ENCODE results near the gene PIGM.

Gene PIGM

GRCh38 chr1:159986531-159986930 is 45.3 kb downstream of the PIGM start:
- no peak for DNase-seq

DNA sequence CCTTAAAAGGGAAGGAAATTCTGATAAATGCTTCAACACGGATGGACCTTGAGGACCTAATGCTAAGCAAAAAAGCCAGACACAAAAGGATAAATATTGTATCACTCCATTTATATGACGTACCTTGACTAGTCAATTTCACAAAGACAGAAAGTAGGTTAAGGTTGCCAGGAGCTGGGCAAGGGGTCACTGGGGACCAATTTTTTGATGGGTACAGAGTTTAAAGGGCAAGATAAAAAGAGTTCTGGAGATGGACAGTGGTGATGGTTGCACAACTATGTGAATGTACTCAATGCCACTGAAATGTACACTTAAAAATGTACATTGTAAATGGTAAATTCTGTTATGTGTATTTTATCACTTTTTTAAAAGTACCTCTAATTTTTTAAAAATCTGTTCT is 45.7 kb downstream of the PIGM start:
- no peak for DNase-seq

- no peak for DNase-seq
Measured at GRCh38 chr1:159985473-159985872, 46.3 kb downstream of the PIGM start.

- DNase-seq, result no peak
Measured at GRCh38 chr1:159983681-159984080, 48.1 kb downstream of the PIGM start.

- no peak for DNase-seq
Measured at GRCh38 chr1:159982280-159982679, 49.5 kb downstream of the PIGM start.

DNA sequence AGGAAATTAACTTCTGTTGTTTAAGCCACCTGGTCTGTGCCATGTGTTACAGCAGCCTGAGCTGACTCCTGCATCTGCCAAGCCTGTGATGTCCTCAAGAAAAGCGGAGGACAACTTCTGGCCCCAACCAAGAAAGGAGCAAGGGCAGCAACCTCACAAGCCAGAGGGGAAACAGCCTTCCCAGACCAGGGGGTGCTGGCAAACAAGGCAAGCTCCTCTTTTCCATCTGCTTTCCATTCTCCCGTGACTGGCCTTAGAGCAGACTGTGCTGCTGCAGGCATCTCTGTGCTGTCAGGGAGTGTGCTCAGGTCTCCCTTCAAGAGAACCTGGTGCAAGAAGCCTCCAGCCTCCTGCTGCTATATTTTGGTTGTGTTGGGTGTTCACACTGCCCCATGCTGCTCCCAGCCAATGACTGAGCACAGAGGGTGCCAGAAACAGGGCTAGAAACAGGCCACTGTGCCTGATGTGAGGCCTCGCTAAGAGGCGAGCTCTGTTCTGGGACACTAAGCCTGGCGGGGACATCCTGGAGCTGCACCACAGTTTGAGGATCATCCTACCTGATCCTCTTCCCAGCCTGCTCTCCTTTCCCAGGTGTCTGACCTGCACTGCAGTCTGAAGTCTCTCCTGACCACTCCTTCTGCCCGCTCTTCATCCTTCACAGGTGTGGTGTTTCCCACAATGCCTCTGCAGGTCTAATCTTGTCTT is 50.3 kb downstream of the PIGM start:
- DNase-seq, result no peak

- no peak for DNase-seq
Measured at GRCh38 chr1:159980786-159981185, 51.0 kb downstream of the PIGM start.

DNA sequence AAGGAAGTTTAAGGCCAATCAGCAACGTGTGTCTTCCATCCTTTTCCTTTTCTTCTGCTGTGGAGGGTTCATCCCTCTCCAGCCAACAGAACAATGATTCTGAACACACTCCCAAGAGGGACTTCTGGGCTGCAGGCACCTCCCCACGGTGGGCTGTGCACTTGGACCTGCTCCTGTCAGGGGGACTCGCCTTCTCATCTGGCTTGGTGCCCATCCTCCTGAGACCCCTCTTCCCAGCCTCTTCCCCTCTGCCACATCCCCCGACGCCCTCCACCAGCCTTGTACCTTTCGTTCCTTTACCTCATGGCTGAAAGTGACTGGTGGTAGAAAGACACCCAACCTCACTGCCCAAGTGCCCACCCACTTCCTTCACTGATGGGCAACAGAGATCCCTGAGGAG is 51.7 kb downstream of the PIGM start:
- no peak for DNase-seq

DNA sequence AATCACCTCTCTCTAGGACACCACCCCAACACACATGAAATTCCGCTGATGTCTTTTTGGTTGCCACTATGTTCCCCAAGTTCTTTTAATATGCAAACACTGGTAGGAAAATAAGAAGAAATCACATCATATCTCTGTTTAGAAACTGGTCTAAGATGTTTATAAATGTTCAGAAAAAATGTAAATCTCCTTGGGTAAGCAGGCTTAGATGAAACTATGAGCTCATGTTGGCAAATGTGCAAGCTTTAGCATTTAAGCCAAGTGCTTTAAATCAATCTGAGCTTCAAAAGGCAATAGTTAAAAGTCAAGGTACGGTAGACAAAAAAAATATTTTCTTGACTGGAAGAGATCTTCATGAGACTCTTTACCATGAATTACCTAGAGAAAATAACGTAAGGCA is 52.5 kb downstream of the PIGM start:
- no peak for DNase-seq

DNA sequence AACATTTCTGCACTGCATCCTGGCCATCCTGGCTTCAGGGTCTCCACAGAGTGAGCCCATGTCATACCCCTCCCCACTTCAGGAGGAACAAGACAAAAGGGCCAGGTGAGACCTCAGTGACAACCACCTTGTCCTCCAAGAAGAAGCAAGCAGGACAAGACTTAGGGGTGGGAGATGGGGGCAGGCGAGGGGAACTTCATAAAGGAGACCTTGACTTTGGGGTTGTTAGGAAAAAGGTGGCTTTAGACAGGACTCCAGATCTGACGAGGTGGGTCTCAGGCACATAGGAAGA is 53.7 kb downstream of the PIGM start:
- DNase-seq, result no peak

DNA sequence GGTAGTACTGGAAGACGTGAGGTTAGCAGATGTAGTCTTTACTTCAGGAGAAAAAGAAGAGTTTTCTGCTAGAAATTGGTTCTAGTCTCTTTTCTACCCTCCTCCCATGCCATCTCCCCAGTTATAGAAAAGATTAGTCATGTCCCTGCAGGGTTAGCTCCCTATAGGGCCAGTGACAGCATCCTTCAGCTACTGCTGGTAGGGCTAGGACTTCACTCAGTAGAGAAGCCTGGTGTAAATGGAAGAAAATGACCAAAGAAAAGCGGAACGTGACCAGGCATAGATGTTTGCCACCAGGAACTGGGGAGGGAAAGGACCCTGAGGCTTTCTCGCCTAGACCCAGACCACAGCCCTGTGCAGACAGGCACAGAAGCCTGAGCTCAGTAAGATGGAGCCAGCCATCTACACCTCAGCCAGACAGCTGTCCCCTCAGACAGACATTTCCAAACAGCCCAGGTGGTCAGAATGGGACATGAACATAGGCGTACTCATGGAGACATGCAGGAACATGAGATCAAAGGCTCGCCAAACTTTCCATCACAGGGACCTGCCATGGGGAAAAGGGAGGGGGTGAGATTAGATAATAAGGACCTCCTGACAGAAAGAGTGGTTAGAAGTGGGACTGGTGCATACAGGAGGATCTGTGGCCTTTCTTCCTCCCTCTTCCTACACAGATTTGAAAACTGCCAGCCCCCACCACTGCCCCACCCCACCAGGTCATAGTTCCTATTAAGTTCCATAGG is 54.3 kb downstream of the PIGM start:
- no peak for DNase-seq
